ENCODE data around the gene ARFGAP2. TPM values are rescaled to one million over a fixed set of nuclear protein-coding genes. Genes with fewer than 3 reads are reported as not detected.

The ARFGAP2 gene
- total and polyA plus RNA-seq, 9 of the 15 experiments (the other 6 are each of a cell fraction or from before 2014, with no cell fraction given), result 29.1 to 140 (median 90.1) TPM

DNA sequence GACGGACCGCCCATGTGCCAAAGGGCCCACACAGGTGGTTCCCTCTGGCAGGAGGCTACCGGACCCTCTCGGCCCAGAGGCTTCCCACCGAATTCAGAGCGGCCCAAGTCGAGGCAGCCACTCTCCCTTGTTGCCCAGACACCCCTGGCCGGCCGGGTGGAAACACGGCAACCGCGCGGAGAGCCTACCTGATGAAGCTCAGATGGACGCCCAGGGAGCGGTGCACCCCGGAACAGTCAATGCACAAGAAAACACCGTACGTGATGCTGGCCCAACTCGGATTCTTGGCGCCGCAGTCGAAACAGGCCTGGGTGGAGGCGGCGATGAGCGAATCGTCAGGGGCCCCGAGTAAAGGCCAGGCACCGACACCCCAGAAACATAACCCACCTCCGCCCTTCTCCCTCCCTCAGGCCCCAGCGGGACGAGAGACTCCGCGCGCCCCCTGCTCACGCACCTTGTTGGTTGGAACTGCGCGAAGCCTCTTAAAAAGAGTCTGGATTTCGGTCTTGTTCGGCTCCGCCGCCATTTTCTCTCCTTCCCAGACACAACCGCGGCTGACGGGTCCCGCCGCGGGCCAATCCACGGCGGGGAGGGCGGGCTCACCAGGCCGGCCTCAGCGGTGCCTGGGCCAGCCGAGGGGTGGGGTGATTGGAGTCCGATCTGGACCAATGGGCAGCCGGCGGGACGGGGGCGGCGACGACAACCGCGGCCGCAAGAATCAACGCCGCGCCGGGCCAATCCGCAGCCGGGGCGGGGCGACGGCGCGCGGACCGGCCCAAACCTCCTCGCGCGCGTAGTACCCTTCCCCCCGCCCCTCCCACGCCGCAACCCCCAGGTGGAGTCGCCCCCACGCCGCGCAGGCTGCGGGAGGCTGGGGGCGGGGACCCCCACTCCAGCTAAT, at the start of gene ARFGAP2 (continued):
- peak in 1 of 3 experiments; percentile 36; a peak in 2 of 6 replicates for TF ChIP-seq ZBTB11 (CRISPR knock-in tag; IDR thresholded peaks at IDR 0.05)
- no peak for TF ChIP-seq PYGO2 (tag; IDR thresholded peaks at IDR 0.05)
- TF ChIP-seq MAX (CRISPR knock-in tag; IDR thresholded peaks at IDR 0.05), result peak; percentile 99
- TF ChIP-seq ZNF77 (CRISPR knock-in tag; IDR thresholded peaks at IDR 0.05), result no peak
- TF ChIP-seq, protein P1, sequence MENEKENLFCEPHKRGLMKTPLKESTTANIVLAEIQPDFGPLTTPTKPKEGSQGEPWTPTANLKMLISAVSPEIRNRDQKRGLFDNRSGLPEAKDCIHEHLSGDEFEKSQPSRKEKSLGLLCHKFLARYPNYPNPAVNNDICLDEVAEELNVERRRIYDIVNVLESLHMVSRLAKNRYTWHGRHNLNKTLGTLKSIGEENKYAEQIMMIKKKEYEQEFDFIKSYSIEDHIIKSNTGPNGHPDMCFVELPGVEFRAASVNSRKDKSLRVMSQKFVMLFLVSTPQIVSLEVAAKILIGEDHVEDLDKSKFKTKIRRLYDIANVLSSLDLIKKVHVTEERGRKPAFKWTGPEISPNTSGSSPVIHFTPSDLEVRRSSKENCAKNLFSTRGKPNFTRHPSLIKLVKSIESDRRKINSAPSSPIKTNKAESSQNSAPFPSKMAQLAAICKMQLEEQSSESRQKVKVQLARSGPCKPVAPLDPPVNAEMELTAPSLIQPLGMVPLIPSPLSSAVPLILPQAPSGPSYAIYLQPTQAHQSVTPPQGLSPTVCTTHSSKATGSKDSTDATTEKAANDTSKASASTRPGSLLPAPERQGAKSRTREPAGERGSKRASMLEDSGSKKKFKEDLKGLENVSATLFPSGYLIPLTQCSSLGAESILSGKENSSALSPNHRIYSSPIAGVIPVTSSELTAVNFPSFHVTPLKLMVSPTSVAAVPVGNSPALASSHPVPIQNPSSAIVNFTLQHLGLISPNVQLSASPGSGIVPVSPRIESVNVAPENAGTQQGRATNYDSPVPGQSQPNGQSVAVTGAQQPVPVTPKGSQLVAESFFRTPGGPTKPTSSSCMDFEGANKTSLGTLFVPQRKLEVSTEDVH (IDR thresholded peaks at IDR 0.05; ENCODE audit: low read depth, partially characterized antibody), result no peak
- no peak for TF ChIP-seq CBFA2T2 (conservative IDR thresholded peaks at IDR 0.05)
- no peak for TF ChIP-seq SETDB1 (IDR thresholded peaks at IDR 0.05; ENCODE audit: low read length)
- TF ChIP-seq ERF (CRISPR knock-in tag; IDR thresholded peaks at IDR 0.05), result peak; percentile 66
- no peak for TF ChIP-seq WHSC1 (IDR thresholded peaks at IDR 0.05; ENCODE audit: low read length)
- TF ChIP-seq ZNF124 (CRISPR knock-in tag; IDR thresholded peaks at IDR 0.05), result no peak
- no peak for TF ChIP-seq GTF3C2 (IDR thresholded peaks at IDR 0.05; ENCODE audit: borderline replicate concordance, extremely low read depth, insufficient read length)
- TF ChIP-seq, protein P2, sequence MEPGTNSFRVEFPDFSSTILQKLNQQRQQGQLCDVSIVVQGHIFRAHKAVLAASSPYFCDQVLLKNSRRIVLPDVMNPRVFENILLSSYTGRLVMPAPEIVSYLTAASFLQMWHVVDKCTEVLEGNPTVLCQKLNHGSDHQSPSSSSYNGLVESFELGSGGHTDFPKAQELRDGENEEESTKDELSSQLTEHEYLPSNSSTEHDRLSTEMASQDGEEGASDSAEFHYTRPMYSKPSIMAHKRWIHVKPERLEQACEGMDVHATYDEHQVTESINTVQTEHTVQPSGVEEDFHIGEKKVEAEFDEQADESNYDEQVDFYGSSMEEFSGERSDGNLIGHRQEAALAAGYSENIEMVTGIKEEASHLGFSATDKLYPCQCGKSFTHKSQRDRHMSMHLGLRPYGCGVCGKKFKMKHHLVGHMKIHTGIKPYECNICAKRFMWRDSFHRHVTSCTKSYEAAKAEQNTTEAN (CRISPR knock-in tag; IDR thresholded peaks at IDR 0.05), result peak; percentile 45; the same call in 1 of the 2 replicates
- peak; percentile 62 for TF ChIP-seq BRD4 (IDR thresholded peaks at IDR 0.05)
- no peak for TF ChIP-seq IRF9 (tag; IDR thresholded peaks at IDR 0.05)
